T1000 (cell line): Measurements from ENCODE around the gene MRRF.

Experiments
- DNase-seq: peaks from one replicate; lab custom pipeline; 2025; ENCODE audit warnings: mixed read lengths; lab: John Stamatoyannopoulos, UW

The MRRF gene

DNA sequence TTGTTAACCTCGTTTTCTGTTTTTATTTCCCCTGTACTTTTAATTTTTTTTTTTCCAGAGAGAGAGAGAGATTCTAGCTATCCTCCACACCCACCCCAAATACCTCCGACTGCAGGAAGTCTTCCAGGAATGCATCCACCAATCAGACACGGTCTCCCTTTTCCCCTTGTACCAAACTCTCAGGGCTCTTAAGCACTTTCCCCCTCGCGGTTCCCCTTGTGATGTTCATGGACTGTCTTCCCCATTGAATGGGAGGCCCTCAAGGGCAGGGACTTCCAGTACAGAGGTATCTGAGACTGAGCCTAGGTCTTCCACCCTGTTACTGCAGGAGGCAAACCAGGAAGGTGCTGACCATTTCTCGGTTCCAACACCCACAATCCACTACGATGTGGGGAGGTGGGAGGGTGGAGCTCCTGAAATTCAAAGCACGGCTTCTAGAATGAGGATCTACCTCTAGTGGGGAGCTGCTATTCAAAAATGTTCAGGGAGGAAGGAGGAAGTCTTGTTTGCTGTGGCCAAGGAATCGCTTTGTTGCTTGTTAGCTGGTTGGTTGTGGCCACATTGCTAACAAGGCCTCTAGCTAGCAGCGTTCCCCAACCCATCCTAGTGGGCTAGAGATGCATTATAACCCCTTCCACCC is 68.6 kb downstream of the MRRF start:
- DNase-seq, result no peak

DNA sequence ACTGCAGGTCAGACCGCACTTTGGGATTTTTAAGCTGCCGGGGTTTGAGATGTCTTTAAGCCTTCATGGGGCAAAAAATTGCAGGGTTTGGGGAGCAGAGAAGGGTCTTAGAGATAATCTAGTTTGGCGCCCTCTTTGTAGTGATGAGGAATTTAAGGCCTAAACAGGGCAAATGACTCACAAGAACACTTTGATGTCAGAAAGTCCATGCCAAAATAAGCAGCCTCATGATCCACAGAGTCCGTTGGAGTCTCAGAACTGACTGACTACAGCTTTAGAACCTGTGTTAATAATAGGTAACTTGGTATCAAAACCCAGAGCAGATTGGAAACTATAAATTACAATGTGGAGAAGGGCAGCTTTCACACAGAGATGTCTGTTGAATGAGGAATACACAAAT is 70.2 kb downstream of the MRRF start:
- no peak for DNase-seq

DNA sequence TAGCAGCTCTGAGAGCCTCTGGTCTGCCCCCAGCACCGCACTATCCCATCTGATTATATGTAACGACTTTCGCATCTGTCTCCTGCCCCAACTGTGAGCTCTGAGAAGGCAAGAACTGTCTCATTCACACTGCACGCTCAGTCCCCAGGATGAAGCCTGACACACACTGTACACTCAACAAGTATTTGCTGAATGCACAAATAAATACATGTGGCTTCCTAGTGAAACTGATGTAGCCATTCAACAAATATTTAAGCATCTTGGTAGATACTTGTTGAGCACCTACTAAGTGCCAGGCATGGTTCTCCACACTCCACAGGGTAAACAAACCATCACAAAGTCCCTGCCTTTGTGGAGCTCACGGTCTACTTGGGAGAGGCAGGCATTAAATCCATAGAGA is 71.5 kb downstream of the MRRF start:
- DNase-seq, result no peak

DNA sequence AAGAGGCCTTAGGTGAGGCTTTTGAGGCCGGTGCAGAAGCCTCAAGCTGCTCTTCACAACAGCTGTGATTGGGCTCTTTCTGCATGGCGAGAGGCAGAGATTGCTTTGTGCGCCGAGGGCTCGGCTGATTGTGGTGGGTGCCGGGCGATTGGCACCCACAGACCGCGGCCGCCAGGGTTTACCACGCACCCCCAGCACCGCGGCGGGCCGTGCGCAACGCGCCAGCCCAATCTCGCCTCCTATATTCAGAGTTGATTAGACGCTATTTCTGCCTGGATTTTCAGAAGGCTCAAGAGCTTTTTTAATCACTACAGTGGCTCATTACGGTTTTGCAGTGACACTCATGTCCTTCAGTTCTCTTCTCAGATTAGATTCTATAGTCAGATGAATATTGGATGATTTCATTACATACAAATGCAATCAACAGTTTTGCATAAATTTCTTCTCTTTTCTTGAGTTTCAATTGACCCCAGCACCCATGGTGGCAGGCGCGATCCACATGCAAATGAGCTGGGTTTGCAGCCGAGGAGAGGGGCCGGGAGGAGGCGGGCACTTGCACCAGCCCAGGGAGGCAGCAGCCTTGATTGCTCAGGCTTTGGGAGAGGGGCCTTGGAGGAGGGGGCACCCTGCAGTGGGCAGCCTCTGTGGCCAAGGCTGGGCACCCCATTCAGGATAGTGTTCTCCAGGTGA is 72.3 kb downstream of the MRRF start:
- DNase-seq, result no peak

DNA sequence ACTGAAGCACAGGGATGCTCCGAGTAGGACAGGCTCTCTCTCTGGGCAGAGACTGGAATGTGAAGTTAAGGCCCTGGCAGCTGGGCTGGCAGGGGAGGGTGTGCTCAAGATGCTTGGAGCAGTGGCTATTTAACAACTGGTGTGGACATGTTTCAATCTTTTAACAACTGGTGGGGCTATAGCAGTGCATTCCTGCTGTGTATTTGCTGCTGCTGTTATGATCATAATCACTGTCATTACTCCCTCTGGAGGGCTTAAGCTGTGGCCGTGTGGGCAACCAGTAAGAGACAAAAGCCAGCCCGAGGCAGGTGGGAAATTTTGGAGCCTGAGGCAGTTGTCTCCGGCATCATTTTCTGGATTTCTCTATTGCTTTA is 72.9 kb downstream of the MRRF start:
- DNase-seq, result no peak

DNA sequence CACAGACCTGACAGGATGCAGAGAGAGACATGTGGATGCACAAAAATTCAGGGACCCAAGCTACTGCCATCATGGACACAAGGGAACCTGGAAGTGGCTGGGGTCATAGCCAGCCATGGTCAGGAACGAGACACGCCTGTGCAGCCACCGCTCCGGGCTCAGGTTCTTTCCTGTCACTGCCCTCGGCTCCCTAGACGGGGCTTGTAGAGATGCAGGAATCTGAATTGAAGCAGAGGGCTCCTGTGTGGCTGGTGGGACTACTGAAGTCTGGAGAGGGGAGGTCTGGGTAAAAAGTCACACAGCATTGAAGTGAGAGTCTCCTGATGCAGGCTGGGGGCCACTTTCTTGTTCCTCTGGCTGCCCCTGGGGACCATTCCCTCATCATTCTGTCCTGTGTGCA is 73.9 kb downstream of the MRRF start:
- no peak for DNase-seq

DNA sequence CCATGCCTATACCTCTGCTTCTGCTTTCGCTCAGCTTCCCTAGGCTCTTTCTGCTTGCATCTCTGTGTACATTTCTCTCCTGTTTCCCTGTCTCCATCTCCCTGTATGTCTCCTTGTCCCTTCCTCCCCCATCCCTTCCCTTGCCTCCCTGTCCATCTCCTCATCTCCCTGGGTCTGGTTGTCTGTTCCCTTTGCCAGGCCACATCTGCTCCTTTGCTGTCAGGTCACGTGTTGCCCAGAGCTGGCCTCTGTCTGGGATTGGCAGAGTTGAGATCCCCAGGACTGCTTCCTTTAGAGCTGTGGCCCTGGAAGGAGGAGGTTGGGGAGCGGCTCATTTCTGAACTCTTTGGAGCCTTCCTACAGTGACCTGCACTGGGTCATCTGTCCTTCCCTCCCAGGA is 74.3 kb downstream of the MRRF start:
- DNase-seq, result no peak

DNA sequence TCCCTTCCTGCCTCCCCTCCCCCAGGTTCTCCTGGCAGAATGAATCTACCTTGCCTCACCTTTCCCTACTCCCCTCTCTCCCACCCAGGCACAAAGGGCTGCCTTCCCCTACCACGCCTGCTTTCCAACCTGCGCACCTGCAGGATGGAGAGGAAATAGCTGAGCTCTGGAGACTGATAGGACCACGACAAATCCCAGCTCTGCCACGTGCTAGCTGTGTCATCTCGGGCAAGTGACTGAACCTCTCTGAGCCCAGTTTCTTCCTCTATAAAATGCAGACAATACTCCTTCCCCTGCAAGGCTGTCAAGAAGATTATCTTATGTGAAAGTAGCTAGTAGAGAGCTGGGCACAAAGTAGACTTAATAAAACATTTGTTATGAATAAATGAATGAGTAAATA is 74.9 kb downstream of the MRRF start:
- DNase-seq, result no peak

DNA sequence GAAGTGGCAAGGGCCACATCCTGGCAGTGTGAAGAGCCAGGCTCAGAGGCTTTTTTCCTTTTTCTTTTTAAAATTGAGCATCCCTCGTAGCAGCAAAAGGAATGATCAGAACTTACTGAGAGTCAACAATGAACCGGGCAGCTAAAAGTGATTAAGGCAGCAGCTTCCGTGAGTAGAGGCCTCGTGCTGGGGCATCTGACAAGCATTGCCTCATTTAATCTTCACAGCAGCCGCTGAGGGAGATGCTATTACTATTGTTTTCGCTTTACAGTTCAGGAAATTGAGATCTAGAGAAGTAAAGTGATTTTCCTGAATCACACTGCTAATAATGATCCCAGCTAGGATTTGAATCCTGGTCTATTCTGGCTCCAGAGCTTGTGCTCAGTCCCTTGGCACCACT is 75.5 kb downstream of the MRRF start:
- no peak for DNase-seq

DNA sequence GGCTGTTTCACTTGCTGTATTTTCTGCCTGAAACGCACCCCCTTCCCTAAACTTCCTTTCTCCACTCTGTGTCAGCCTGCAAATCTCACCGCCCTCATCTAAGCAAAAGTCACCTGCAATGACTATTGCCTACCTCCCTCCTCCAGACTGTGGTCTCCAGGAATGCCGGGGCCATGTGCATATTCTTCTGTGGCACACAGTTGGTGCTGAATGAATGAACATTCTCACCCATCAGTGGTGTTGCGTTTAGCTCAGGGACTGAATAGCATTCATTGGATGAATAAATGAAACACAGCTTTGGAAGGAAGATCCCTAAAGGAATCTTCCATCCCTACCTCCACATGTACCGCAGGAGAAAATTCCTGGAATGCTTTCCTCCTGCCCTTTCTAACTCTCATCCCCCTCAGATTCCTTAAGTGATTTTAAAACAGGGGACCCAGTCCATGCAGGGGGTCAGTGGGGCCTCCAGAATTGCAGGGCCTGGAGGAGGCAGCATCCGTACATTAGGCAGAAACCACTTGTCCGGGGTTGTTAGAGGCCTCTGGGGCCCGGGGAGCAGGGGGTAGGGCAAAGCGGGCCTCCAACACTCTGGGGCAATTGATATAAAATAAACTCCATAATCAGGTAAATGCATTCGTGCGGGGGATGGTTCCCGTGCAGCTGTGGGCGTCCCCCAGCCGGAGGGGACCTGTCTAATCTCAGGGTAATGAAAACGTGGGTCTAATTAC is 77.8 kb downstream of the MRRF start:
- DNase-seq, result no peak

DNA sequence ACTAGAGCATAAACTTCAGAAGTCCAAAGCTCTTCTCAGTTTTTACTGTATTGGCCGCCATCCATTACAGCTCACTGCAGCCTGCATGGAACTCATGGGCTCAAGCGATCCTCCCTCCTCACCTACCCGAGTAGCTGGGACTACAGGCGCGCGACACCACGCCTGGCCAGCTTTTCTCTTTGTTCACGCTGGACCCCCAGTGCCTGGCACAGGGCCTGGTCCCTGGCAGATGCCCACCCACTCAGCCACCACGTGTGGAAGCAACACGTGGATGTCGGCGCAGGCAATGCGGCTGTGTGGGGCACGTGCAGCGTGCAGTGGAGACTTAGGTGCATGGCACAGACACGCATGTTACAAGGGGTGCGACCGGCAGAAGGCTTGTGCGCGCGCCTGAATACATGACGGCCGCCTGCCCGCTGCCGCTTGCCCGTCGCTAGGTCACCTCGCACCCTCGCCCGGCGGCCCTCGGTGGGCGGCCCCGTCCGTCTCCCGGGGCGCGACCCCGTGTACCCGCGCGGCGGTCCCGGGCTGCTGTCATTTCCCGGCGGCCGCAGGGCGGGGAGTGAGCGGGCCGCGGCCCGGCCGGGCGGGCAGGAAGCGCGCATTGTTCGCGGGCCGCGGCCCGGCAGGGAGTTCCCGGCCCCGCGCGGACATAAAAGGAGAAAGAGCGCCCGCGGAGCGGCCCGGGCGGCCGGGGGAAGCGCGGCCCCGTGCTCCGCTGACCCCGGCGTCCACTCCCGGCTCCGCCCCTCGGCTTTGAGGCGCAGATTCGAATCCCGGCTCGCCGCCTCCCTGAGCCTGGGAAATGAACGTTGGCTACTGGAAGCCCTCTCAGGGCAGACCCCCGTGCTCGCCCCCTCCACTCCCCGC is 82.0 kb downstream of the MRRF start:
- DNase-seq, result no peak

DNA sequence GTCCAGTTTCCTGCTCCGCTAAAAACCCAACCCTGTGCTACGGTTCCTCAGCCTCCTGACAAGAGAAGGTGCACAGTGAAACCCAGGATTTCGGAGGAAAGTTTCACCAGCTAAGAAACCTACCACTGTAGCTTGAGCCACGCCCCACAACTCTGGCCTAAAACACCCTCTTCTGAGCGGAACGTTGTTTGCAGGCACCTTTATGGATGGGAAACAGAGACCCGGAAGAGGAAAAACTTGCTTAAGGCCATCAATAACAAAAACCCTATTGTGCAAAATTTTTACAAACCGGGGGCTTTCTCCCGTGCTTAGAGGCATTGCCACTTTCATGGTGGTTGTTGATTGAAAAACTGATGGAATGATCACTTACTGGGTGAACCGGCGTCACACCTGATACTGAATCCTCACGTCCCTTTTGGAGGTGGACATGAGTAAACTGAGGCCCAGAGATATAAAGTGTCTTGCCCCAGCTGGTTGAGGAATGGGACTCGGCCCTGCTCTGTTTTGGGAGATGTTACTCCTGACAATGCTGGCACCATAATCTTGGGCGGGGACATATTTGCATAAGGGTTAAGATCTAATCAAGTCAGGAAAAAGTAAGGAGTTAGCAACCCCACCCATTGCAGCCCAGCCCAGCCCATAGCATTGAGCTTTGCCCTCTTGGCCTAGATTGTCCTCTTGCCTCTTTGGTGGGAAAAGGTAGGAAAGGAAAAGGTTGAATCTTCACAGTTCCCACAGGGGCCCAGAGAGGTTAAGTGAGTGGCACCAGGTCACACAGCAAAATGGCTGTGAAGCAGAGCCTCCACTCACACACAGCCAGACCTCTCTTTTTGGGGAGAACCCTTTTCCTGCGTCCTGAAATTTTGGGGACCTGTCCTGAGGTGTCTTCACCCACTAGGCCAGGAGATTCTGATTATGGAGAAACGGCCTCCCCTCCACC is 82.9 kb downstream of the MRRF start:
- DNase-seq, result no peak

DNA sequence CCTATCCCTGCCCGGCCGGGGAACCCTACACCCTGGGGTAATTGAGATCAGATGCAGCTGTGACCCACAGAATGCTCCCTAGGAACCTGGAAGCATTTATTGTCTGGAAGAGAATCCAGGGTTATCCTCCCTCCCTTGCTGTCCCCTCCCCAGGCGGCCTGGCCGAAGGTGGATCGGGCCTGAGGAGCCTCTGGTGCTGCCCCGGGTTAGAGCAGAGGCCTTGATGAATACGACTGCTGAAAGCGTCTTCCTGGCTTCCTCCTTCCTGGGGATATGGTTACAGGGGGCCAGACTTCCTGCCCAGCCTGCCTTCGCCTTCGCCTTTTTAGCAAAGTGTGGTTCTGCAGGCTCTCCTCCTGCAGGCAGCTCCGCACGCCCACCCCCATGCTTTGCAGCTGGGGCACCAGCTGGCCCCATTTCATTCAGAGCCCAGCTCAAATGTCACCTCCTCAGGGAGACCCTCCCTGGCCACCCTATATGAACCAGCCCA is 83.7 kb downstream of the MRRF start:
- no peak for DNase-seq

DNA sequence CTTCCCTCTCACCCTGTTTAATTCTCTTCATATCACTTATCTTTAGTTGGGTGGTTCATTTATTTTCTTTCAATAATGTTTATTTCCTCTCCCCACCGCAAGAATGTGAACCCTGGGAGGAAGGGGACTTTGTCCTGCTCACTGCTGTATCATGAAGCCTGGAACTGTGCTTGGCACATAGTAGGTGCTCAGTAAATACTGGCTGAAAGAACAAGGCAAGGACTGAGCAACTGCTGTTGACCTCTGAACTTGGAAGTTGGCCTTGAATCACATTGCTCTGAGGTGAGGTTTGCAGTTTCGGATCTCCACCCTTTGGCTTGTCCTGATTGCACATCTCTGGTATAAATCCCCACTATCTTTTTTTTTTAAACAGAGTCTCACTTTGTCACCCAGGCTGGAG is 84.1 kb downstream of the MRRF start:
- DNase-seq, result no peak

DNA sequence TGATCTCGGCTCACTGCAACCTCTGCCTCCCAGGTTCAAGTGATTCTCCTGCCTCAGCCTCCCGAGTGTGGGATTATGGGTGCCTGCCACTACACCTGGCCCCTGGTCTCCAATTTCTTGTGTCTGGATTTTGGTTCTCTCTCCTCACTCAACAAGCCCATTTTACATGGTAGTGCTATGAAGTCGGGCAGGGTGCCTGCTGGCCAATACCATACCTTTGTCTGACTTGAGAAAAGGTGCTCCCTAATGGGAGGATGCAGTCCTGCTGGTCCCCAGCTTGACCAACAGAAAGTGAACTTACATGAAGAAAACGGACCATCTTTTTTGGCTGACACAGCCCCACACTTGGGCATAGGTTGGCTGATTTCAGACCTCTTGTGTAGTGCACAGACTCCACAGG is 84.5 kb downstream of the MRRF start:
- DNase-seq, result no peak

DNA sequence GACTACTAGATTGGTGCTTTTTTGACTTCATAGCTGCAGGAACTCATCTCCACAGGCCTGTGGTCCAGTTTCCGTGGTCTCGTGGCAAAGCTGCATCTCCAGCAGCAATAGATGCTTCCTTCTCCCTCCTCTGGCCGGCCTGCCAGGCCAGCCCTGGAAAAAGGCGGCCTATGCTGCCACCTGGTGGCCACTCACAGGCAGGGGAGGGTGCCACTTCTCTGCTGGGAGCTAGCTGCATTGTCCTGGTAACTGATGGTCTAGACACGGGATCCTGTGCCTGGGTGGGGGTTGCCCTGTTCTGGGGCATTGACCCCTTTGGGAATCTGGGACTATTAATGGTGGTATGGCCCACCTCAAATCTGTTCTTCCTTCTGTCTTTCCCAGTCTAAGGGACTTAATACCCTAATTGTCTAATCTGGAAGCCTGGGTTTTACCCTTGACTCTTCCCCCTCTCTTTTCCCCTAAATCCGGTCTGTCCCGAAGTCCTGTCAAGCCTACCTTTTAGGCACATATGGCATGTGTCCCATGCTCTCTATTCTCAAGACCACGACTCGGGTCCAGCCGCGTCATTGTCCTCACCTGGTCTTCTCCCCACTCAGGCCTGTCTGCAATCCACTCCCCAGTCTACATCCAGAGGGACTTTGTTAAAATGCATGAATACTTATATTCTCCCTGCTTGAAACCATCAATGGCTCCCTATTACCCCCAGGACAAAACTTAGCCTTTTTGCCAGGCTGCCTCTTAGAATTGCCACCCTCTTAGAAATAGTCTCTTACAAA is 86.1 kb downstream of the MRRF start:
- DNase-seq, result peak; percentile 61

DNA sequence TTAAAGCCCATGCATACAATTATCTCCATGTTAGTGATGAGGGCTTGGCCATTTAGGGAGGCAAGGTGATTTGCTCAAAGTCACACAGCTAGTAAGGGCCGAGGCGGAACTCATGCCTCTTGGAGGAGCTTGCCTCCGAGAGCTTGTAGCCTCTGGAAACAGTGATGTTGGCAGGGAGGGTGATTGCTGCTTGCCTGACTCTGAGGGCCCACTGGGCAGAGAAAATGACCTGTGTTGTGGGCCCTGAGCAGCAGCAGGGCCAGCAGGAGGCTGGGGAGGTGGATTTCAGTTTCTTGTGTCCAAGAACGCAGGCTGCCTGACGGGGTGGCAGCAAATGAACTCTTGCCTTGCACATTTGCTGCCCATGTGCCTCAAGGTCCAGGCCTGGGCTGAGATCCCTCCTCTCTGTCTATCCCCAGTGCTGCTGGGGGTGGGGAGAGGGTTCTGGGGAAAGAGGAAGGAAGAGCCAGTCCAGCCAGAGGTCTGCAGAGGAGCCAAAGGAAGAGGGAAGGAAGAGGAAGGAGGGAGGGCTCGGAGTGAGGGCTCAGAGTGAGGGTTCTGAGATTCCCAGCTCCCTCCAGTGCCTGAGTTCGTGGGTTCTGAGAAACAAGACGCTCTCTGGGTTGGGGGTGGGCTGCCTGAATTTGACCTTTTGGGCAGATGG is 90.0 kb downstream of the MRRF start:
- no peak for DNase-seq

DNA sequence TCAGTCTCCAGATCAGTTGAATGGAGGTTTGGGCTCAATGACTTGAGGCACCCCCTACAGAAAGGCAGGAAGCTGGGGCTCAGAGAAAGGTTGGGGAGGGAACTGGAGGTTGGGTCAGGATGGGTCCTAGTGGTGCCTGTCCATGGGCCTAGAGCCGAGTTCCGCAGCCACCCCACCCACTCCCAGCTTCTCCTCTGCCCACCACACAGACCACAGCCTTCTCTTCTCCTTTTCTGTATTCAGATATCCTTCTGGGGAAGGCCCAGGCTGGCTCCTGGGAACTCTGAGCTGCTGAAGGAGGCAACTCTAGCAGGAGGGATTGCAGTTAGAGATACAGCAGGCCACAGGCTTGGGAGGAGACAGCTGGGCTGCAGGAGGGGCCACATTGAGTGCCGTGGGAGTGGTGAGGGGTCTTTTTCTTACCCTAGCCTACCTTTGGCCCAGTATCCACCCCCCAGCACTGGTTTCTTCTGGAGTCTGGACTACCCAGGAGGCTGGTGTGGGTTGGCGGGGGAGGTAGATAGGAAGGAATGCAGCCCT is 90.7 kb downstream of the MRRF start:
- DNase-seq, result no peak

DNA sequence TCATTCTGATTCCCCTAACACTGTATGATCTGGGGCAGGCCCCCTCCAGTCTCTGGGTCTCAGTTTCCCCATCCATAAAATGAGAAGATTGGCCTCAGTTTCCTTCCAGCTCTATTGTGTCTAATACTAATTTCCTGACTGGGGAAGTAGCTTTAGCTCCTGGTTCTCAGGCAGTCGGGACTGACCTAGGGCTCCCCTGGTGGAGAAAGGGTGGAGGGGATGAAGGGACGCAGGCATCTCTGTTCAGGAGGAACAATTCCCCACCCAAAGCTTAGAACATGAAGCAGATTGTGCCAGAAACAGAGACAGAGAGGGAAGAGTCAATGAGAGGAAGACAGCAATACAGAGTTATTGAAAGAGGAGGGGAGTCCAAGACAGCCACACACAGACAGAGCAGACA is 91.9 kb downstream of the MRRF start:
- DNase-seq, result no peak

DNA sequence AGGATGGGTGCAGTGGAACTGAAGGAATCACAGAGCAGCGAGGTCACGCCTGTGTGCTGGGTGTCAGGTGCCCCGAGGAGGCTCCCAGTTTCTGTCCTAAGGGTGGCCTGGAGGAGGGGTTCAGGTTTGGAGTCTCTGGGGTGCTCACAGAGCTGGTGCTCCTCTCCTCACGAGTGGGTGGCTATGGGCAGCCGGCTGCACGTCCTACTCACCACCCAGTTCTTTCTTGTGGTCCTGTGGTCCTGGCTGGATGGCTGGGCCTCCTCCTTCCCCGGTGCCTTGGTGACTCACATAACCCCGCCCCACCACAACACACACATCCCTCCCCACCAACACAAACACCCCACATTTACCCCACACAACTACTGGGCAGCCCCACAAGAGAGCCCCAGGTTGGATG is 96.2 kb downstream of the MRRF start:
- DNase-seq, result no peak
